Osteoblast (primary cell): ENCODE measurements around the gene CFAP100. TPM values are rescaled to one million over a fixed set of nuclear protein-coding genes. Genes with fewer than 3 reads are reported as not detected.

ENCODE experiments used
- DNase-seq: peaks from one replicate; pipeline ENCODE4 v3.0.0; 2011; ENCODE audit warnings: low spot score, mixed read lengths; ENCODE audit not compliant: insufficient read length; ENCODE audit errors: missing footprints
- H2AFZ ChIP-seq: 2 replicates; pipeline ENCODE4 v1.6.0; 2011; ENCODE audit warnings: mild to moderate bottlenecking, low read length
- H3K27ac ChIP-seq: 2 replicates; pipeline ENCODE4 v1.5.1; 2011; ENCODE audit warnings: mild to moderate bottlenecking, low read depth, low read length, moderate library complexity
- H3K27me3 ChIP-seq: 2 replicates; pipeline ENCODE4 v1.6.0; 2012; ENCODE audit warnings: mild to moderate bottlenecking, control low read depth, inconsistent platforms, low read length, moderate library complexity; ENCODE audit not compliant: insufficient read depth
- H3K36me3 ChIP-seq: 2 replicates; pipeline ENCODE4 v1.5.1; 2011; ENCODE audit warnings: mild to moderate bottlenecking, low read length, control low read depth, moderate library complexity; ENCODE audit not compliant: insufficient read depth
- H3K4me1 ChIP-seq: 2 replicates; pipeline ENCODE4 v1.5.1; 2011; ENCODE audit warnings: mild to moderate bottlenecking, low read length, control low read depth, moderate library complexity; ENCODE audit not compliant: insufficient read depth
- H3K4me2 ChIP-seq: 2 replicates; pipeline ENCODE4 v1.6.0; 2011; ENCODE audit warnings: mild to moderate bottlenecking, low read length; ENCODE audit not compliant: insufficient read depth
- H3K4me3 ChIP-seq: fragments of 200-600 bp; sonication (generic); 3 replicates; pipeline ENCODE4 v1.5.1; 2012; ENCODE audit warnings: mild to moderate bottlenecking, low read length, inconsistent platforms; ENCODE audit not compliant: insufficient read depth
- H3K79me2 ChIP-seq: 2 replicates; pipeline ENCODE4 v1.6.0; 2012; ENCODE audit warnings: mild to moderate bottlenecking, low read length, control low read depth, inconsistent platforms; ENCODE audit not compliant: insufficient read depth
- H3K9me3 ChIP-seq: 2 replicates; pipeline ENCODE4 v1.5.1; 2011; ENCODE audit warnings: low read depth, low read length, control low read depth
- H4K20me1 ChIP-seq: 2 replicates; pipeline ENCODE4 v1.6.0; 2012; ENCODE audit warnings: mild to moderate bottlenecking, low read length, control low read depth; ENCODE audit not compliant: insufficient read depth
- CTCF ChIP-seq: IDR thresholded peaks from 2 replicates; pipeline ENCODE4 v1.5.1; 2011; ENCODE audit warnings: mild to moderate bottlenecking, low read depth, low read length, moderate library complexity; ENCODE audit errors: extremely low read depth
- total RNA-seq: library from RNA; depleted of rRNA; stranded (reverse); fragments of >200 nt; gene quantifications from 2 replicates; pipeline ENCODE4 v1.2.3, GENCODE V29; 2012

CFAP100 gene
- total RNA-seq, 1 donor, result not detected

GRCh38 chr3:126349611-126350501, 44.9 kb upstream of the CFAP100 start:
- H3K27ac ChIP-seq, result no peak overlapping the region
- no peaks in the 10 kb centered on the region for H3K27me3 ChIP-seq
- H4K20me1 ChIP-seq, result no peaks in the 10 kb centered on the region
- H3K79me2 ChIP-seq, result no peaks in the 10 kb centered on the region
- H3K9me3 ChIP-seq, result no peaks in the 10 kb centered on the region
- TF ChIP-seq CTCF, result no peak
- no peak overlapping the region for H3K4me2 ChIP-seq
- H3K4me3 ChIP-seq, result no peak overlapping the region
- H3K4me1 ChIP-seq, result no peaks in the 10 kb centered on the region
- DNase-seq, result peak; percentile 76
- no peak overlapping the region for H2AFZ ChIP-seq
- no peaks in the 10 kb centered on the region for H3K36me3 ChIP-seq

GRCh38 chr3:126350502-126351085, 44.1 kb upstream of the CFAP100 start:
- Histone ChIP-seq H3K4me2 (no peak overlapping the region), H2AFZ (no peak overlapping the region), H3K36me3 (no peaks in the 10 kb centered on the region), H4K20me1 (no peaks in the 10 kb centered on the region), H3K79me2 (no peaks in the 10 kb centered on the region), H3K27ac (no peak overlapping the region), H3K9me3 (no peaks in the 10 kb centered on the region), H3K27me3 (no peaks in the 10 kb centered on the region), H3K4me3 (no peak overlapping the region), H3K4me1 (peaks cover 2% of the 10 kb centered on the region)
- DNase-seq, result peak; percentile 55
- TF ChIP-seq CTCF, result no peak

GRCh38 chr3:126351086-126351770, 43.5 kb upstream of the CFAP100 start:
- Histone ChIP-seq H3K4me2 (no peak overlapping the region), H2AFZ (no peak overlapping the region), H4K20me1 (no peaks in the 10 kb centered on the region), H3K4me1 (peaks cover 8% of the 10 kb centered on the region), H3K9me3 (no peaks in the 10 kb centered on the region), H3K27ac (no peak overlapping the region), H3K27me3 (no peaks in the 10 kb centered on the region), H3K79me2 (no peaks in the 10 kb centered on the region), H3K36me3 (no peaks in the 10 kb centered on the region), H3K4me3 (no peak overlapping the region)
- peak; percentile 78 for DNase-seq
- TF ChIP-seq CTCF, result no peak
